ENCODE data around the gene SLC22A3.
"Not testable (repeated sequence)": the region's sequence is repeated elsewhere in the genome, so short reads cannot be mapped to it uniquely, and the experiment has no call there.

SLC22A3 gene

GRCh38 chr6:160454303-160454702, 106.1 kb downstream of the SLC22A3 start:
- no peak for DNase-seq

- DNase-seq: no peak
Observed at GRCh38 chr6:160455081-160455480, 106.9 kb downstream of the SLC22A3 start.

- DNase-seq: no peak
Observed at GRCh38 chr6:160455541-160456213, 107.5 kb downstream of the SLC22A3 start.

- no peak for DNase-seq
Observed at GRCh38 chr6:160456214-160456546, 108.0 kb downstream of the SLC22A3 start.

- no peak for DNase-seq
Observed at GRCh38 chr6:160457823-160458222, 109.6 kb downstream of the SLC22A3 start.

- no peak for DNase-seq
Observed at GRCh38 chr6:160461641-160462040, 113.5 kb downstream of the SLC22A3 start.

GRCh38 chr6:160462116-160462515, 113.9 kb downstream of the SLC22A3 start:
- DNase-seq: no peak

- no peak for DNase-seq
Observed at GRCh38 chr6:160462551-160463109, 114.5 kb downstream of the SLC22A3 start.

- no peak for DNase-seq
Observed at GRCh38 chr6:160464744-160465143, 116.6 kb downstream of the SLC22A3 start.

GRCh38 chr6:160467261-160467871, 119.2 kb downstream of the SLC22A3 start:
- DNase-seq: not testable (repeated sequence)

GRCh38 chr6:160469153-160469552, 121.0 kb downstream of the SLC22A3 start:
- no peak for DNase-seq

GRCh38 chr6:160476056-160476455, 127.9 kb downstream of the SLC22A3 start:
- DNase-seq: not testable (repeated sequence)

- not testable (repeated sequence) for DNase-seq
Observed at GRCh38 chr6:160477072-160477471, 128.9 kb downstream of the SLC22A3 start.

- DNase-seq: no peak
Observed at GRCh38 chr6:160477901-160478300, 129.7 kb downstream of the SLC22A3 start.

- no peak for DNase-seq
Observed at GRCh38 chr6:160487116-160487515, 138.9 kb downstream of the SLC22A3 start.

- no peak for DNase-seq
Observed at GRCh38 chr6:160489091-160489490, 140.9 kb downstream of the SLC22A3 start.

GRCh38 chr6:160494576-160494975, 146.4 kb downstream of the SLC22A3 start:
- DNase-seq: no peak

GRCh38 chr6:160500639-160501038, 152.5 kb downstream of the SLC22A3 start:
- no peak for DNase-seq
